Measurements from ENCODE around the gene VAT1L. TPM values are rescaled to one million over a fixed set of nuclear protein-coding genes. Genes with fewer than 3 reads are reported as not detected.

VAT1L gene
- total and polyA plus RNA-seq, 10 of the 15 experiments (the other 5 are each of a cell fraction or from before 2014, with no cell fraction given), result 0.06 to 0.18 (median 0.10) TPM; not detected in 5

- H3K79me2 ChIP-seq (ENCODE audit: control insufficient read depth, insufficient read depth, low read length), result no peaks in the 10 kb centered on the region
- ChIA-PET RAD21 (ENCODE audit: unreplicated experiment) (no interaction called here), SMC1A (ENCODE audit: uncharacterized antibody, unreplicated experiment) (no interaction called here), CTCF (no interaction called here), POLR2A (no interaction called here)
- H3K27me3 ChIP-seq (replicated peaks in 1 of 2; ENCODE audit: control insufficient read depth in 2 of 2, insufficient read depth in 2 of 2, low read length in 1 of 2), result peaks cover 7 to 20% of the 10 kb centered on the region in 2 experiments
- H3K4me2 ChIP-seq (ENCODE audit: control insufficient read depth, insufficient read depth), result no peak overlapping the region
- no peak overlapping the region for H3K27ac ChIP-seq (ENCODE audit: control insufficient read depth, insufficient read depth)
- no peak overlapping the region for H2AFZ ChIP-seq (ENCODE audit: control insufficient read depth, low read depth, low read length)
- no peak overlapping the region for H3K4me3 ChIP-seq
- TF ChIP-seq ZNF217 (IDR thresholded peaks at IDR 0.05) (no peak), ELK1 (IDR thresholded peaks at IDR 0.05; ENCODE audit: low read depth, low read length) (no peak), BCLAF1 (IDR thresholded peaks at IDR 0.05) (no peak), TCF12 (IDR thresholded peaks at IDR 0.05; ENCODE audit: low read depth, low read length) (no peak), RAD21 (IDR thresholded peaks at IDR 0.05; ENCODE audit: insufficient read depth, low read depth, low read length) (no peak), POLR2AphosphoS2 (IDR thresholded peaks at IDR 0.05; ENCODE audit: low read depth, low read length) (no peak), PKNOX1 (IDR thresholded peaks at IDR 0.05) (no peak), TBL1XR1 (IDR thresholded peaks at IDR 0.05; ENCODE audit: low read depth, low read length) (no peak), ATF7 (IDR thresholded peaks at IDR 0.05; ENCODE audit: low read depth) (no peak), RB1 (IDR thresholded peaks at IDR 0.05; ENCODE audit: borderline replicate concordance) (no peak), FOXK2 (IDR thresholded peaks at IDR 0.05) (no peak), NBN (IDR thresholded peaks at IDR 0.05) (no peak), NFXL1 (IDR thresholded peaks at IDR 0.05; ENCODE audit: borderline replicate concordance) (no peak), NFYB (IDR thresholded peaks at IDR 0.05; ENCODE audit: insufficient read depth, low read depth, low read length) (no peak), ZNF687 (IDR thresholded peaks at IDR 0.05) (no peak), NFIC (IDR thresholded peaks at IDR 0.05; ENCODE audit: low read depth, low read length) (no peak), LARP7 (IDR thresholded peaks at IDR 0.05) (no peak), CREM (IDR thresholded peaks at IDR 0.05; ENCODE audit: low read depth) (no peak)
- ATAC-seq (no peak), DNase-seq (ENCODE audit: low read depth, low spot score) (no peak), FAIRE-seq (no peak)
- no peaks in the 10 kb centered on the region for H4K20me1 ChIP-seq (ENCODE audit: control insufficient read depth, insufficient read depth)
- intact Hi-C loops (cut with micrococcal nuclease; ENCODE audit: unreplicated experiment), result no loop called here
- no peak overlapping the region for H3K9ac ChIP-seq (ENCODE audit: control insufficient read depth, insufficient read depth, low read length)
- H3K9me3 ChIP-seq (replicated peaks; ENCODE audit: control insufficient read depth, insufficient read depth, low read length), result no peaks in the 10 kb centered on the region
- no peaks in the 10 kb centered on the region for H3K4me1 ChIP-seq (ENCODE audit: control insufficient read depth, insufficient read depth, low read length)
- 49% methylated on average over 2 of the region's 2 CpGs for WGBS (ENCODE audit: insufficient coverage, insufficient replicate concordance, low lambda C conversion rate, missing lambda C conversion rate)
- H3K36me3 ChIP-seq (ENCODE audit: control insufficient read depth in 2 of 2, insufficient read depth in 2 of 2, low read length in 1 of 2), result no peaks in the 10 kb centered on the region
- in situ Hi-C loops (cut with MboI), result no loop called here
- no TSS peak for BruUV-seq (replicated peaks)
These were observed 3.0 kb upstream of the VAT1L start for GRCh38 chr16:77785373-77785764.
